Activated CD8-positive, alpha-beta memory T cell treated with anti-CD3 and anti-CD28 coated beads for 36 hours (primary cell): ENCODE data around the gene RAPGEF2. TPM values are rescaled to one million over a fixed set of nuclear protein-coding genes. Genes with fewer than 3 reads are reported as not detected.
"Not testable (repeated sequence)": the region's sequence is repeated elsewhere in the genome, so short reads cannot be mapped to it uniquely, and the experiment has no call there.

ENCODE experiments used
- CTCF ChIA-PET: fragments of 350-600 bp; sonication (Branson Sonifier 250); formaldehyde crosslinking; loops from one replicate; lab custom pipeline; 2021; ENCODE audit warnings: antibody characterized with exemption; lab: Charles Lee
- POLR2A ChIA-PET: fragments of 350-600 bp; sonication (Branson Sonifier 250); formaldehyde crosslinking; loops from one replicate; lab custom pipeline; 2021; ENCODE audit warnings: antibody characterized with exemption; lab: Charles Lee
- total RNA-seq, 2 experiments: library from RNA; stranded (reverse); gene quantifications; one replicate each; pipeline ENCODE4 v1.2.3, GENCODE V29; 2021

Gene RAPGEF2
- total RNA-seq, 2 experiments from 2014 or later = 33.1 to 34.6 TPM

DNA sequence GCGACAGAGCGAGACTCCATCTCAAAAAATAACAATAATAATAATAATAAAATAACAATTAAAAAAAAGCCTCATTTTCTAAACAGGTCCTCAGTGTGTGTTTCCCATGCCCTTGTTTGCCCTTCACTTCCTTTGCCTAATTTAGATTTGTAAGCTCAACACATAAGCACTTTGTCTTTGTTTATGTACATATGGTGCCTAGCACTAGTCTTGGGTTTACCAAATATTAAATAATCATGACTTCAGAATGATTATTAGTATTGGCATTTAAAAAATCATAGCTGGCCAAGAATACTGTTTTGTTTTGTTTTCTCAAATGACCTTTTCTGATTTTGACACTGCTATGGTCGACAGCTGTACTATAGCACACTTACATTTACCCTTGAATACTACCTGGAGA is 6.4 kb upstream of the RAPGEF2 start:
- POLR2A ChIA-PET = no interaction called here
- CTCF ChIA-PET = no interaction called here

DNA sequence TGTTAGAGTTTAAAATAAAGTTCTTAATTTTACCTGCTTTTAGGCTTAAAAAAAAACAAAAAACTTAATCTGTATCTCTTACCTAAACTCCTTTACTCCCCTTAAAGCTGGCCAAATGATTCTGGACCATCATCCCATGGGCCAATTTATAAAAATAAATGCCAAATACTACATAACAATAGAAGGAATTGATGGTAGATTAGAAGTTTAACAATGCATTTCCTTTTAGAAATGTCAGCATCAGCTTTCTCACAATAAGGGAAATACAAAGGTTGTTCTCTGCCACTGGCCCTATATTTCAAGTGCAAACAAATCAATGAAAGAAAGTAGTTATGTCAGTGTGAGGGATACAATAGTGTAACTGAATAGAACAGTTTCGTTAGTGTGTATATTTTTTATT is 5.7 kb upstream of the RAPGEF2 start:
- POLR2A ChIA-PET = no interaction called here
- CTCF ChIA-PET = interaction anchor here (0.6 kb wide), 1 partner anchor 65 kb away, joined by 3 read pairs; no protein-coding TSS in a partner anchor

DNA sequence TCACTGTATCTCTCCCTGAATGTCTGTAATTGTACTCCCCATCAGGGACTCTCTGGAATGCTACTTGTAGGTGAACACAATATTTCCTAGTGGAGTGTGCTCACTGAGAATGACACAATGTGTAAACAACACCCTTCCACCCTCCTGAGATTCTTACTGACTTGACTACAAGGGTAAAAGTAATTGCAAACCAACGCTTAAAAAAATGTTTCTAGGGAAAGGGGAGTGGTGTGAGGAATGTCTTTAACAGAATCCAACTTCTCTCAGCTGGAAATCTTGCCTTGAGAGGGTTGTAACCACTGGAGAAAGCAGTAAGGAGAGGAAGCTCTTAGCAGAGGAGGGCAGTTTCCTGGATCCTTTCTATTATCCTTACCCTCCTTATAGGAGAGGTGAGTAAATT is 5.1 kb upstream of the RAPGEF2 start:
- POLR2A ChIA-PET = no interaction called here
- CTCF ChIA-PET = no interaction called here

DNA sequence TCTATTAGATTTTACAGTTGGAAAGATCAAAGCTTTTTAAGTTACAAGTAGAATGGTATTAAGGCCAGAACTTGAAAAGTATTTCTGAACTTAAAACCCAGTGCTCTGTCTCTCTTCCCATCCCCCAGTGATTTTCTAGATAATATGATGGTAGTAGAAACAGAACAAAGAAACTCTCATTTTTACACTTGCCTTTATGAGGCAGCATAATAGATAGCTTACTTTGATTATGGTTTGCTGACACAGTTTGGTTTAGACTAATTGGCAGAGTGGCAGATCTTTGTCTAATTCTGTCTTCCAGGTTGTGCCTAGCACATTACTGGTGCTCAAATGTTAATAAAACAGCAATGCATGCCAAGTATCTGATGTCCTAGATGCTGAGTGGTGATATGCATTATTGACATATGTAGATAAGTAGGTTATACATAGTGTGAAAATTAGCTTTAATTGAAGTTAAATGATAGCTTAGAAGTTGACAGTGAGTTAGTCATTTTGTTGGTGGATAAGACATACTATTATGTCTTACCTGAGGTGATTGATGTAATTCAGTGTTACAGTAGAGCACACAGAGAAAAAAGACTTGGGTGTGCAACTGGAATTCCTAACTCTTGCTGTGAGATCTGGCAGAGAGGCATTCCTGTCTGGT is 4.3 kb upstream of the RAPGEF2 start:
- ChIA-PET POLR2A (no interaction called here), CTCF (no interaction called here)

DNA sequence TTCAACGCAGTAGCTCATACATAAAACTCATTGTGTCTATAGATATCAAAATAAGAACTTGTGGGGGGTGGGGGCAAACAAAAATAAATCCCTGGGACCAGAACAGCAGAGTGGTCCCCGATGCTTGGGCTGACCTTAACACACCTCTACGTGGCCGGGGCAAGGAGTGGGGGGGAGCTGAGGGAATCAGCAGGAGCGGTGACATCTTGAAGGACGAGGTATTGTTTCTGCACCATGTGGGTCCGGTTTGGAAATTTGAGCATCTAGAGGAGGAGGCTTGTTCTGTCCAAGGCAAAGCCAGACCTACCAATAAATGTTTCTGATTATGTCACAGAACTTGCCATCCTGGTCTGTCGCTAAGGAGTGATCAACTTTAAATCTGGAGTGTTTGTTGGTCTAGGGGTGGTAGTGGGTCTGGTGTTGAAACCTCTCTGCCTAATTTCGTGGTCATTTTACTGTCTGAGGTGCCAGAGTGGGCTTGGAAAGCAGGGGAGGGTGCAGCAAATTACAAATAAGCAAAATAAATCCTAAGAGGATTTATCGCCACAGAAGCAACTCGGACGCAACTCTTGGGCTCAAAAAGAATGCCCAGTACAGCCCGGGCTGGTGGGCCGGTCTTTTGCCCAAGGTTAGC is 774 bp upstream of the RAPGEF2 start:
- ChIA-PET POLR2A (interaction anchor here (0.6 kb wide), 1 partner anchor 67 kb away, joined by 4 read pairs; no protein-coding TSS in a partner anchor), CTCF (interaction anchor here (0.7 kb wide), 1 partner anchor 19 kb away, joined by 3 read pairs; no protein-coding TSS in a partner anchor)

DNA sequence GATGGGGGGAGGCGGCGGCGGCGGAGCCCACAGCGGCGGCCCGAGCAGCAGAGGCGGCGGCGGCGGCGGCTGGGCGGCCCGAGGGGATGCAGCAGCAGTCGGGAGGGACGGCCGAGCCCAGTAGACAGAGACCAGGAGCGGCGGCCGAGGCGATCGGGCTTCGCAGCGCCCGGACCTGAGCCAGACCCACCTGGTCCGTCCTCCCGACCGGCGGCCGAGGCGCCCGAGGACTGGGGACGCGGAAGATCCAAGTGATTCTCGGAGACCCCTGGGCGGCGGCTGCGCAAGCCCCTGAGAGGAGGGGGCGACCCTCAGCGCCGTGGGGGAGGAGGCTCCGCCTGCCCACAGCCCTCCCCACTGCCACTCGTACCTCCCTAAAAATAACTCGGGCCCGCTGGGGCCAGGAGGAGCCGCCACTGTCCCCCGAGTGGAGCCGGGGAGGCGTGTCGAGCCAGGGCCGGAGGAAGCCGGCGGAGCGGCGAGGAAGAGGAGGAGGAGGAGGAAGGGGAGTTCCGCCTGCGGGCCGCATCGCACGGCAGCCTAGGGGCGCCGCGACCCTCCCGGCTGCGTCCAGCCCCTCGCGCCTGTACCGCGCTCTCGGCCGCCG is 608 bp downstream of the RAPGEF2 start:
- ChIA-PET POLR2A (no interaction called here), CTCF (no interaction called here)

DNA sequence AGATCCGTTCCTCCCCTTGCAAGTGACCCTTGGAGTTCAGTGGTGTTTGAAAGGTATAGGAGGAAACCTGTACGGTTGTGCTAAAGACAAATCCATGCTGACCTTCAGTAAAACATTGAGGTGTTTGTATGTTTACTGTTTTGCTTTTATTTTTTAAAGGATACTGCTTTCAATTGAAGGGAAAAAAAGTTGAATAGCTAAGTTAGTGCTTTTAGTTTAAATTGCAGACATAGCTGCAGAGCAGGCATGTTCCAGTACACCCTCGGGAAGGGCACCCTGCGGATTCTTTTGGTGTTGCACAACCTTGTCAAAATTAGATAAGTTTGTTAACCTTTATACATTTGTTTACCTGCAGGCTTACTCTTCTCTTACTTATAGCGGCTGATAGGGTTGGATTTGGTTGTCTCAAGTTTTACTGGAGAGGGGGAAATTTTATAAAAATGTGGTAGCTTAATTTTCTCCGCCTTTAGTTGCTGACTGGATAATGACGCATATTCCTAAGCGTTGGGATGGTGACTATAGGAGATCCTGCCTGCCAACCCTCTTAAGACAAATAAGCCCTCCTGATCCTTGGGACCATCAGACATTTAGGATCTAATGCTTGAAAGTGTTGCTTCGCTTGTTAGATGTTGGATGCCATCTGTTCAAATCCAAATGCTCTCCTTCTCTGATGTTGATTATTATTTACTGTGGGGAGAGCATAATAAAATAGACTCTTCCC is 2.0 kb downstream of the RAPGEF2 start:
- POLR2A ChIA-PET = interaction anchor here (0.7 kb wide), 1 partner anchor 28 kb away, joined by 3 read pairs; no protein-coding TSS in a partner anchor
- CTCF ChIA-PET = interaction anchor here (0.6 kb wide), 2 partner anchors 35 to 213 kb away, joined by 3 read pairs; no protein-coding TSS in a partner anchor

DNA sequence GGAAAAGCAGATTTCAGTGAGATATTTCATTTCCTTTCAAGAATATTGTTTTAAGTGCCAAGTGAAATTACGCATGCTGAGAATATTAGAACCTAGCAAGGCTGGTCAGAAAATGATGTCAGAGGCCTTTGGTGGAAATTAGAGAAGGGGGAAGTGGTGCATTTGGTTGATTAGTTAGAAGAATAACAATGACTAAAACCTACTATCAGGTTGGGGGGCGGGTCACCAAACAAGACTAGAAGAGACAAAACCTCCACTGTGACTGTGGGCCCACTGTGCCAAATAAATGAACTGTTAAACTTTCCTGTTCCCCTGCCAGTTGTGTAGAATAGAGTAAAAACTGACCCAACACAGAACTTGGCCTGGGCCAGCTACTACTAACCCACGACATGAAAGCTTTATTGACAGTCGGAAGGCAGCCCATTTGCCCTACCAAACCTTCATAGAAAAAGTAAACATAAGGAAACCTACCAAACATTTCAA is 2.9 kb downstream of the RAPGEF2 start:
- POLR2A ChIA-PET = no interaction called here

DNA sequence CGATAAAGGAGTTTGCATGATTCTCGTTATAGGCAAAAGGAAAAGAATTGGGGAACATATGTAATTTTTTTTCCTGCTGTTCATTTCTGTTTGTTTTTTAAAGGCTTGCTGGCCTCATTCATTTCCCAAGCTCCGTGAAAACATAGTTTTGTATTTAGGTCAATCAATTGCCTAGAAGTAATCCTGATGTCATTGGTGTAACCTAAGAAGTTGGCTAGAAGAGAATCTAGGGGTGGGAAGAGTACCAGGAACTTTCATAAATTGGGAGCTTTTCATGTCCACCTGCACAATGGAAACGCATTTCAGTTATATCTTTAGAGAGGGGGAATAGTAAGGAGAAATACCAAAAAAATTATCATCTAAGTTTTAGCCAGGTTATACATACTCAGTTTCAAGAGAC is 3.8 kb downstream of the RAPGEF2 start:
- POLR2A ChIA-PET = no interaction called here
- CTCF ChIA-PET = no interaction called here

More for the DNA sequence above, 2.9 kb downstream of the RAPGEF2 start:
- CTCF ChIA-PET = no interaction called here

DNA sequence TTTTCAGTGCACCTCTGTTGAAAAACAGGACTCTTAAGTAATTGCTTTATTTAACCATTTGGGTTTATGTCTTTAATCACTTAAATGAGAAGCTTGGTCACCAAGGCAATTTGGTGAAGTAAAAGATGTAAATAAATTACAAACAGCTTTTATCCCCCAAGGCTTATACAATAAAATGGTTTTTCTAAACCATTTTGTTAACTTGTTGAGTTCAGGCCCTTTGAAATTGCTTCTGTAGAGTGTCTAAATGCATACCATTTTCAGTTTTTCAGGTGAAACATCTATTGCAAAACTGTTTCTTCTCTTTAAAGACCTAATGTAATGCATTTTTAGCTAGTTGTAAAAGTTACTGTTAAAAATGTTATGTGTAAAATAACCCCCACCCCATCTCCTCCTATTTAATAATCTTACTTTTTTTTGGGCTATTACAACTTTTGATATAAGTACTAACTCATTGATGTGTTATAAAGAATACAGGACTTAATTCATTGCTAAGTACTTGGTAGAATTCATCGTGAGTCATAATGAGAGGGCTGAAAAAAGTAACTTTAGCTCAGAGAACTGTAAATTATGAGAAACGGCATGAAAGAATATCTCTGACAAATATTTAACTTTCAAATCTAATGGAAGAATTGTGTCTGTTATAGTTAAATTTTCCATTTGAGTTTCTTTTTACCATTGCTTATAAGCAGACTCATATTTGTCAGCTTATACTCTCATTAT is 4.5 kb downstream of the RAPGEF2 start:
- CTCF ChIA-PET = interaction anchor here (1.0 to 1.5 kb wide), 2 partner anchors 11 to 95 kb away, joined by 3 to 5 read pairs; no protein-coding TSS in a partner anchor
- POLR2A ChIA-PET = no interaction called here

DNA sequence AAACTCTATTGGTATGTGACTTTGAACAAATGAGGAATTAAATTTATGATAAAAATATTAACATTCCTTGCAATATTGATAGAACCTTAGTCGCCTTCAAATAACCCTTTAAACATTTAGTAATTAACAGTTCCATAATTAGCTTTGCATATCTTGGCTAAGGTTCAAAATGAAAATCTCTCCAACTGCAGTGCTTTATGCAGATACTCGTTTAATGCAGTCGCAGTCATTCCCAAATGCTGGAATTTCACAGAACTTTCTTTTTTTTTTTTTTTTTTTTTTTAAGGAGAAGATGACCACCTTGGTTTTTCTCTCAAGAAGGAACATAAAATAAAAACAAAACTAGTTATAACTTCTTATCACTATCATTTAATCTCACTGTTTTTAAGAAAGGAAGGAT is 5.2 kb downstream of the RAPGEF2 start:
- ChIA-PET POLR2A (no interaction called here), CTCF (interaction anchor here (1.0 to 1.5 kb wide), 2 partner anchors 10 to 95 kb away, joined by 3 to 5 read pairs; no protein-coding TSS in a partner anchor)

DNA sequence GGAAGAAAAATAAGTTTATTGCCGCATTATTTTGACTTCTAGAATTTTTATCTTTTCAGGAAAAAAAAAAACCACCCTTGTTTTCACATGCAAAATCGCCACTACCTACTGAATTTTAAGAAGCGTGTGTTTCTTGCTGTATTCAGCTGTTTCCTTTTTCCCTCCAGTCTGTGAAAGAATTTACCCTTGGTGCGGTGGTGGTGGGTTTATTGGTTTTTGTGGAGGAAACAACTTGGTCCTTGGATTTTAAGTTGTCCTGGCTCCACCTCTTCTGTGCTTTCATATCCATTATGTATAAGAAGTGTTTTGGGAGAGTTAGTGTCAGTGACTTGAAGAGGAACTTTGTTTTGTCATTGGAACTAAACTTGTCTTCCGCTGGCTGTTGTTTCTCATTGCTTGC is 8.1 kb downstream of the RAPGEF2 start:
- ChIA-PET CTCF (no interaction called here), POLR2A (no interaction called here)

DNA sequence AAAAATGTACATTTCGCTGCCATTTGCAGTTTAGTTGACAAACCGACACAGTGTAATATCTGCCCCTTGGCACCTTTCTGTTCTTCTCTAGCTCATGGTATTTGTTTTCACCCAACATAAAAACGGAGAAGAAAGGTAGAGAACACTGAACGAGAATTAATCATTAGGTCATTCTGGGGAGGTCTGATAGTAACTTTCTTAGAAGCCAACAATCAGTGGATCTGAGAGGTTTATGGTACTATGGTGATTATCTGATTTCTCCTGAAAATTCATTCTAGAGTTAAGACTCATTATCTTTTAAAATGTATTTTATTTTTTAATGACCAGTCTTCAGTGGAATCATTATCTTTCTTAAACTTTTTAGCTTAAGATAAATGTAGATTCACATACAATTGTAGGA is 8.5 kb downstream of the RAPGEF2 start:
- POLR2A ChIA-PET = no interaction called here
- CTCF ChIA-PET = no interaction called here

DNA sequence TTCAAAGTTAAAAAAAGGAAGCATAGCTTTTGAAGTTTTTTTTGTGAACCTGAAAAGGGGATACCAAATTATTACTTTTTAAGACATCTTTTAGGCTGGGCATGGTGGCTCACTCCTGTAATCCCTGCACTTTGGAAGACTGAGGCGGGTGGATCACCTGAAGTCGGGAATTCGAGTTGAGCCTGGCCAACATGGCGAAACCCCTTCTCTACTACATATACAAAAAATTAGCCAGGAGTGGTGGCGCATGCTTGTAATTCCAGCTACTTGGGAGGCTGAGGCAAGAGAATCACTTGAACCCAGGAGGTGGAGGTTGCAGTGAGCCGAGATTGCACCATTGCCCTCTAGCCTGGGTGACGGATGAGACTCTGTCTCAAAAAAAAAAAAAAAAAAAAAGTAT is 10.5 kb downstream of the RAPGEF2 start:
- CTCF ChIA-PET = interaction anchor here (0.7 kb wide), 1 partner anchor 332 kb away, joined by 4 read pairs; no protein-coding TSS in a partner anchor
- POLR2A ChIA-PET = not testable (repeated sequence)

DNA sequence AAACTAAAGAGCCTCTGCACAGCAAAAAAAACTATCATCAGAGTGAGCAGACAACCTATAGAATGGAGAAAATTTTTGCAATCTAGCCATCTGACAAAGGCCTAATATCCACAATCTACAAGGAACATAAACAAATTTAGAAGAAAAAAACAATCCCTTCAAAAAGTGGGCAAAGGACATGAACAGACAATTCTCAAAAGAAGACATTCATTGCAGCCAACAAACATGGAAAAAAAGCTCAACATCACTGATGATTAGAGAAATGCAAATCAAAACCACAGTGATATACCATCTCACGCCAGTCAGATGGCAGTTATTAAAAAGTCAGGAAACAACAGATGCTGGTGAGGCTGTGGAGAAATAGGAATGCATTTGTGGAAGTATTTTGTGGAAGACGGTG is 13.2 kb downstream of the RAPGEF2 start:
- POLR2A ChIA-PET, CTCF ChIA-PET: not testable (repeated sequence)

DNA sequence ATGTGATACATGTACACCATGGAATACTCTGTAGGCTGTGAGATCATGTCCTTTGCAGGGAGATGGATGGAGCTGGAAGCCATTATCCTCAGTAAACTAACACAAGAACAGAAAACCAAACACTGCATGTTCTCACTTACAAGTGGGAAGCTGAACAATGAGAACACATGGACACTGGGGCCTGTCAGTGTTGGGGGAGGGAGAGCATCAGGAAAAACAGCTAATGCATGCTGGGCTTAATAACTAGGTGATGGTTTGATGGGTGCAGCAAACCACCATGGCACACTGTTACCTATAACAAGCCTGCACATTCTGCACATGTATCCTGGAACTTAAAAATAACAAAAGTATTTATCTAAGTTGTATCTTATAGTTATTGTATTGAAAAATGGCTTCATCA is 13.8 kb downstream of the RAPGEF2 start:
- POLR2A ChIA-PET = not testable (repeated sequence)
- CTCF ChIA-PET = interaction anchor here (0.7 kb wide), 1 partner anchor 194 kb away, joined by 3 read pairs; no protein-coding TSS in a partner anchor

DNA sequence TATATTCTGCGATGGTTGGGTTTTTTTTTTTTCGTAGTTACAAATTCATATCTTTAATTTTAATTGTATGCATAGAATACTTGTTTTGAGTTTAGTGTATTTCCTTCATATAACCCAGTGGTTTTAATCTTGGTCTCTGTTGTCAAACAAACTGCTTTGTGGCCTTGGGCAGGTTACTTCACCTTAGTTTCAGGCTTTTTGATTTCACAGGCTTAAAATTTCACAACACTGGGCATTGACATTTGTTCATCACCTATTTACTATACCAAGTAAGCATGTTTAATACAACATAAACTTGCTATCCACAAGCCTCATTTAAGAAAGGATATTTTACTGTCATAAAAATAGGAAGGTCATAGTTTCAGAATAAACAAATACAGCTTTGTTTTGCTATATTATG is 14.7 kb downstream of the RAPGEF2 start:
- ChIA-PET CTCF (interaction anchor here (0.7 to 1.2 kb wide), 2 partner anchors 10 to 194 kb away, joined by 3 to 5 read pairs; no protein-coding TSS in a partner anchor), POLR2A (no interaction called here)

DNA sequence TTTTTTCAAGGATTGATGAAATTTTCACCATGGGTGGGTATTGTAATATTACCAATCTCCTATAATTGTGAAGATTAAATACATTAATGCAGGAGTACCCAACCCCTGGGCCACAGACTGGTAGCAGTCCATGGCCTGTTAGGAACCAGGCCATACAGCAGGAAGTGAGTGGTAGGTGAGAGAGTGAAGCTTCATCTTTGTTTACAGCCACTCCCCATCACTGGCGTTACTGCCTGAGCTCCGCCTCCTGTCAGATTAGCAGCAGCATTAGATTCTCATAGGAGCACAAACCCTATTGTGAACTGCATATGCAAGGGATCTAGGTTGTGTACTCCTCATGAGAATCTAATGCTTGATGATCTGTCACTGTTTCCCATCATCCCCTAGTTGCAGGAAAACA is 15.1 kb downstream of the RAPGEF2 start:
- ChIA-PET POLR2A (no interaction called here), CTCF (interaction anchor here (1.2 kb wide), 1 partner anchor 10 kb away, joined by 5 read pairs; no protein-coding TSS in a partner anchor)

DNA sequence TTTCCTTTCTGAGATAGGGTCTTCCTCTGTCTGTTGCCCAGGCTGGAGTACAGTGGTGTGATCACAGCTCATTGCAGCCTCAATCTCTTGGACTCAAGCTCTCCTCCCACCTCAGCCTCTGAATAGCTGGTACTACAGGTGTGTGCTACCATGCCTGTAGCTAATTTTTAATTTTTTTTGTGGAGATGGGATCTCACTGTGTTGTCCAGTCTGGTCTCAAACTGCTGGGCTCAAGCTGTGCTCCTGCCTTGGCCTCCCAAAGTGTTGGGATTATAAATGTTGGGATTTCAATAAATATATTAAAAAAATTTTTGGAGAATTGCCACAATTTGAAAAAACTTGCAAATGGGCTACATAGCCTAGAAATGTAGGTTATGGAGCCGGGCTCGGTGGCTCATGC is 18.5 kb downstream of the RAPGEF2 start:
- POLR2A ChIA-PET = no interaction called here
- CTCF ChIA-PET = no interaction called here
